H1 (cell line): ENCODE data around the gene RIGI. TPM values are rescaled to one million over a fixed set of nuclear protein-coding genes. Genes with fewer than 3 reads are reported as not detected.

ENCODE experiments used
- BCL11A ChIP-seq, 2 experiments: IDR thresholded peaks; one replicate each; pipeline ENCODE4 v1.6.1; 2011; ENCODE audit warnings: low read depth in 2 of 2, low read length in 2 of 2, mild to moderate bottlenecking in 2 of 2
- BRCA1 ChIP-seq: IDR thresholded peaks from 2 replicates; pipeline ENCODE4 v1.6.1; 2012; ENCODE audit warnings: low read depth, low read length, improper control_type of control experiment
- CBX5 ChIP-seq: fragments of 300-800, 300-1000 bp; sonication (generic); IDR thresholded peaks from 2 replicates; pipeline ENCODE4 v1.7.1; 2016; ENCODE audit warnings: antibody characterized with exemption, low read length, low read depth
- CEBPB ChIP-seq: IDR thresholded peaks from 2 replicates; pipeline ENCODE4 v1.6.1; 2012; ENCODE audit warnings: low read depth, low read length
- CREB1 ChIP-seq: IDR thresholded peaks from 2 replicates; pipeline ENCODE4 v1.6.1; 2012; ENCODE audit warnings: inconsistent platforms
- EGR1 ChIP-seq: IDR thresholded peaks from 2 replicates; pipeline ENCODE4 v1.6.1; 2011; ENCODE audit warnings: low read depth, low read length, borderline replicate concordance
- GABPA ChIP-seq: IDR thresholded peaks from 2 replicates; pipeline ENCODE4 v1.6.1; 2011; ENCODE audit warnings: mild to moderate bottlenecking, low read length, moderate library complexity, borderline replicate concordance; ENCODE audit not compliant: insufficient read depth
- GTF2F1 ChIP-seq: IDR thresholded peaks from 2 replicates; pipeline ENCODE4 v1.6.1; 2012; ENCODE audit warnings: low read depth, low read length, improper control_type of control experiment, borderline replicate concordance
- HDAC6 ChIP-seq: IDR thresholded peaks from one replicate; pipeline ENCODE4 v1.7.1; 2012; ENCODE audit warnings: low read depth, mild to moderate bottlenecking, inconsistent platforms, low read length, moderate library complexity
- KDM4A ChIP-seq: IDR thresholded peaks from one replicate; pipeline ENCODE4 v1.7.1; 2012; ENCODE audit warnings: low read depth, mild to moderate bottlenecking, moderate library complexity, low read length, inconsistent platforms; ENCODE audit not compliant: severe bottlenecking
- KDM5A ChIP-seq: fragments of 200-600 bp; IDR thresholded peaks from 2 replicates; pipeline ENCODE4 v1.7.1; 2012; ENCODE audit warnings: mild to moderate bottlenecking, low read length, inconsistent platforms, mixed read lengths
- RBBP5 ChIP-seq: IDR thresholded peaks from 2 replicates; pipeline ENCODE4 v1.7.1; 2012; ENCODE audit warnings: low read depth, mild to moderate bottlenecking, inconsistent platforms, low read length, moderate library complexity, borderline replicate concordance
- SAP30 ChIP-seq: fragments of 300-600 bp; sonication (generic); IDR thresholded peaks from 2 replicates; pipeline ENCODE4 v1.7.1; 2012; ENCODE audit warnings: low read length, moderate library complexity, mild to moderate bottlenecking, inconsistent platforms; ENCODE audit not compliant: insufficient read depth, insufficient replicate concordance
- SIN3A ChIP-seq, 2 experiments: IDR thresholded peaks in 1 of 2; conservative IDR thresholded peaks in 1 of 2; 2 replicates each; pipeline ENCODE4 v1.6.1; 2011 to 2012; ENCODE audit warnings: low read length in 2 of 2, improper control_type of control experiment in 1 of 2, low read depth in 1 of 2, mild to moderate bottlenecking in 1 of 2
- SRF ChIP-seq: IDR thresholded peaks from 2 replicates; pipeline ENCODE4 v1.6.1; 2011; ENCODE audit warnings: mild to moderate bottlenecking, low read depth, low read length, moderate library complexity
- TAF7 ChIP-seq: optimal IDR thresholded peaks from 2 replicates; pipeline ENCODE3; 2011; ENCODE audit warnings: low read depth, mild to moderate bottlenecking, inconsistent platforms, low read length, moderate library complexity, borderline replicate concordance
- TBP ChIP-seq: IDR thresholded peaks from 2 replicates; pipeline ENCODE4 v1.6.1; 2011; ENCODE audit warnings: low read depth, low read length, improper control_type of control experiment
- TEAD4 ChIP-seq: IDR thresholded peaks from 2 replicates; pipeline ENCODE4 v1.6.1; 2012; ENCODE audit warnings: low read depth, low read length, inconsistent platforms, mixed read lengths
- YY1 ChIP-seq: IDR thresholded peaks from 2 replicates; pipeline ENCODE4 v1.6.1; 2011; ENCODE audit warnings: low read depth, mild to moderate bottlenecking, low read length
- polyA plus RNA-seq, 7 experiments: library from polyadenylated mRNA; depleted of rRNA in 3 of 7; stranded (reverse) in 5 of 7; unstranded in 2 of 7; fragments of >200 nt in 5 of 7; fragments of 200-250 nt in 2 of 7; gene quantifications; 1 replicate in 5 of 7; 2 replicates in 1 of 7; 4 replicates in 1 of 7; pipeline versions ENCODE4 v1.2.1 to v1.2.3, GENCODE V29; 2011 to 2013; ENCODE audit warnings: missing spikeins in 2 of 7, mixed read lengths in 2 of 7
- total RNA-seq: library from RNA; stranded (reverse); fragmentation: NEBNext Ultra II Directional; extraction: Animal tissue kit (Norgen Biotek cat#: 25700); gene quantifications from 2 replicates; pipeline ENCODE4 v1.2.1, GENCODE V29; 2021
- TF ChIP-seq, protein P1 (sequence below): IDR thresholded peaks from 2 replicates; pipeline ENCODE4 v1.6.1; 2012; ENCODE audit warnings: inconsistent platforms
- TF ChIP-seq, protein P2 (sequence below), 3 experiments: IDR thresholded peaks; 1 replicate in 2 of 3; 2 replicates in 1 of 3; pipeline versions ENCODE4 v1.5.1 to v1.6.1; 2011; ENCODE audit warnings: low read length in 3 of 3, mild to moderate bottlenecking in 3 of 3, inconsistent platforms in 2 of 3, low read depth in 1 of 3, moderate library complexity in 1 of 3; ENCODE audit not compliant: insufficient read depth in 1 of 3; ENCODE audit errors: control extremely low read depth in 1 of 3

RIGI gene
- total and polyA plus RNA-seq, 2 of the 8 experiments (the other 6 are each of a cell fraction or from before 2014, with no cell fraction given) = 3.1 to 6.7 TPM

- TF ChIP-seq BCL11A (IDR thresholded peaks at IDR 0.05; ENCODE audit: low read depth in 2 of 2, low read length in 2 of 2) = no peak
- peak; percentile 73 for TF ChIP-seq CEBPB
- no peak for TF ChIP-seq EGR1
- TF ChIP-seq KDM4A = peak; percentile 99
- TF ChIP-seq BRCA1 = peak; percentile 64
- TF ChIP-seq, protein P1, sequence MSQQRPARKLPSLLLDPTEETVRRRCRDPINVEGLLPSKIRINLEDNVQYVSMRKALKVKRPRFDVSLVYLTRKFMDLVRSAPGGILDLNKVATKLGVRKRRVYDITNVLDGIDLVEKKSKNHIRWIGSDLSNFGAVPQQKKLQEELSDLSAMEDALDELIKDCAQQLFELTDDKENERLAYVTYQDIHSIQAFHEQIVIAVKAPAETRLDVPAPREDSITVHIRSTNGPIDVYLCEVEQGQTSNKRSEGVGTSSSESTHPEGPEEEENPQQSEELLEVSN = peak; percentile 51; the same call in 1 of the 2 replicates
- TF ChIP-seq CREB1 = peak; percentile 98
- TF ChIP-seq, protein P2, sequence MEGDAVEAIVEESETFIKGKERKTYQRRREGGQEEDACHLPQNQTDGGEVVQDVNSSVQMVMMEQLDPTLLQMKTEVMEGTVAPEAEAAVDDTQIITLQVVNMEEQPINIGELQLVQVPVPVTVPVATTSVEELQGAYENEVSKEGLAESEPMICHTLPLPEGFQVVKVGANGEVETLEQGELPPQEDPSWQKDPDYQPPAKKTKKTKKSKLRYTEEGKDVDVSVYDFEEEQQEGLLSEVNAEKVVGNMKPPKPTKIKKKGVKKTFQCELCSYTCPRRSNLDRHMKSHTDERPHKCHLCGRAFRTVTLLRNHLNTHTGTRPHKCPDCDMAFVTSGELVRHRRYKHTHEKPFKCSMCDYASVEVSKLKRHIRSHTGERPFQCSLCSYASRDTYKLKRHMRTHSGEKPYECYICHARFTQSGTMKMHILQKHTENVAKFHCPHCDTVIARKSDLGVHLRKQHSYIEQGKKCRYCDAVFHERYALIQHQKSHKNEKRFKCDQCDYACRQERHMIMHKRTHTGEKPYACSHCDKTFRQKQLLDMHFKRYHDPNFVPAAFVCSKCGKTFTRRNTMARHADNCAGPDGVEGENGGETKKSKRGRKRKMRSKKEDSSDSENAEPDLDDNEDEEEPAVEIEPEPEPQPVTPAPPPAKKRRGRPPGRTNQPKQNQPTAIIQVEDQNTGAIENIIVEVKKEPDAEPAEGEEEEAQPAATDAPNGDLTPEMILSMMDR (IDR thresholded peaks at IDR 0.05; ENCODE audit: control extremely low read depth in 1 of 3, insufficient read depth in 1 of 3, low read depth in 1 of 3, low read length in 3 of 3) = no peak
- TF ChIP-seq TBP = peak; percentile 81
- peak; percentile 6; the same call in 1 of the 2 replicates for TF ChIP-seq YY1
- peak; percentile 81 for TF ChIP-seq KDM5A
- TF ChIP-seq RBBP5 = peak; percentile 87; the same call in 1 of the 2 replicates
- peak; percentile 83 for TF ChIP-seq SAP30
- peak in 1 of 2 experiments; percentile 66; a peak in 1 of 4 replicates for TF ChIP-seq SIN3A (conservative IDR thresholded peaks at IDR 0.05 in 1 of 2, IDR thresholded peaks at IDR 0.05 in 1 of 2; ENCODE audit: low read depth in 1 of 2, low read length in 2 of 2)
- TF ChIP-seq GTF2F1 = 0 out of 2 replicates have a peak, but pooled peaks have one; percentile 45
- peak; percentile 77; the same call in 1 of the 2 replicates for TF ChIP-seq GABPA
- TF ChIP-seq TEAD4 = peak; percentile 55; the same call in 1 of the 2 replicates
- TF ChIP-seq HDAC6 = no peak
- TF ChIP-seq CBX5 = no peak
- TF ChIP-seq SRF = peak; percentile 73
- peak; percentile 75 for TF ChIP-seq TAF7
These were observed 47.0 kb upstream of the RIGI start, which contains the start of gene NDUFB6 (continued) for GRCh38 chr9:32572900-32573523.
